Measurements from ENCODE around the gene NOTCH3. TPM values are rescaled to one million over a fixed set of nuclear protein-coding genes. Genes with fewer than 3 reads are reported as not detected.

The NOTCH3 gene
- total and polyA plus RNA-seq, 2 of the 8 experiments (the other 6 are each of a cell fraction or from before 2014, with no cell fraction given), result 37.5 to 107 TPM

GRCh38 chr19:15227261-15227660 is 26.5 kb upstream of the NOTCH3 start:
- no peaks in the 10 kb centered on the region for H3K9me3 ChIP-seq (ENCODE audit: insufficient read depth in 2 of 2, low read depth in 1 of 2, low read length in 1 of 2)
- H3K23me2 ChIP-seq (ENCODE audit: low read depth, low read length), result peaks cover 20% of the 10 kb centered on the region
- no peak overlapping the region for H3K4ac ChIP-seq (replicated peaks; ENCODE audit: insufficient read length, low read depth, low read length)
- WGBS, 2 experiments (ENCODE audit: extremely low coverage in 1 of 2, insufficient coverage in 1 of 2, insufficient read length in 1 of 2, insufficient replicate concordance in 2 of 2, low coverage in 1 of 2, low lambda C conversion rate in 2 of 2, missing lambda C conversion rate in 1 of 2), result 93% methylated on average over 6 of the region's 7 CpGs; no CpG with 5 or more reads in 1 of the 2 experiments
- H3K36me3 ChIP-seq (ENCODE audit: control insufficient read depth in 2 of 4, insufficient read depth in 4 of 4, low read length in 3 of 4), result peaks cover 0 to 8% (median 3%) of the 10 kb centered on the region in 4 experiments; a peak in 2 of 8 replicates
- no peak overlapping the region for H4K91ac ChIP-seq (replicated peaks; ENCODE audit: insufficient read length, low read length)
- H3K27ac ChIP-seq (ENCODE audit: low read depth, low read length), result no peak overlapping the region
- H3K23ac ChIP-seq (ENCODE audit: insufficient read length), result no peak overlapping the region
- peaks cover 5 to 7% of the 10 kb centered on the region in 2 experiments for H4K20me1 ChIP-seq (replicated peaks in 1 of 2; ENCODE audit: control insufficient read depth in 1 of 2, insufficient read depth in 2 of 2, low read length in 2 of 2)
- H2BK12ac ChIP-seq (ENCODE audit: low read depth, low read length), result no peak overlapping the region
- no peak overlapping the region for H4K8ac ChIP-seq (ENCODE audit: extremely low read depth, insufficient read depth, low read length)
- H2BK15ac ChIP-seq (ENCODE audit: low read length), result no peak overlapping the region
- ChIA-PET POLR2A (ENCODE audit: partially characterized antibody) (interaction anchor here (0.8 to 1.6 kb wide), 4 partner anchors 21 to 62 kb away, joined by 3 to 5 read pairs (median 4); no protein-coding TSS in a partner anchor), CTCF (ENCODE audit: partially characterized antibody) (interaction anchor here (1.0 to 2.7 kb wide), 6 partner anchors 21 to 73 kb away, joined by 3 to 10 read pairs (median 4); no protein-coding TSS in a partner anchor)
- DNase-seq (ENCODE audit: low read depth in 1 of 2, low spot score in 2 of 2) (no peak), FAIRE-seq (no peak)
- H2AFZ ChIP-seq (ENCODE audit: low read length), result no peak overlapping the region
- H3K56ac ChIP-seq (replicated peaks; ENCODE audit: insufficient read length, low read depth, low read length), result no peak overlapping the region
- 0 out of 2 replicates have a peak, but pooled peaks cover 2% of the 10 kb centered on the region for H3K79me1 ChIP-seq (ENCODE audit: low read depth, low read length)
- H3K4me2 ChIP-seq (ENCODE audit: insufficient read depth in 1 of 2, low read depth in 2 of 2, low read length in 2 of 2), result no peak overlapping the region
- H3K4me1 ChIP-seq (replicated peaks in 1 of 4; ENCODE audit: control insufficient read depth in 3 of 4, insufficient read depth in 4 of 4, low read length in 3 of 4), result peaks cover 0 to 12% (median 6%) of the 10 kb centered on the region in 4 experiments; a peak in 5 of 7 replicates
- no peaks in the 10 kb centered on the region for H3K27me3 ChIP-seq (replicated peaks in 1 of 4; ENCODE audit: control insufficient read depth in 3 of 4, extremely low read depth in 1 of 4, insufficient read depth in 3 of 4, low read length in 3 of 4)
- H2BK20ac ChIP-seq (ENCODE audit: low read length), result no peak overlapping the region
- no peak overlapping the region for H2BK120ac ChIP-seq (replicated peaks; ENCODE audit: low read depth, low read length)
- no peak overlapping the region for H3K4me3 ChIP-seq (ENCODE audit: extremely low read depth in 1 of 4, insufficient read depth in 2 of 4, low read depth in 3 of 4, low read length in 4 of 4)
- no peak for TF ChIP-seq TBP (IDR thresholded peaks at IDR 0.05; ENCODE audit: low read depth, low read length)
- TF ChIP-seq HDAC2 (IDR thresholded peaks at IDR 0.05; ENCODE audit: borderline replicate concordance in 1 of 2, low read depth in 2 of 2, low read length in 2 of 2), result no peak
- no peak for TF ChIP-seq PHF8 (conservative IDR thresholded peaks at IDR 0.05; ENCODE audit: low read depth, low read length)
- TF ChIP-seq TAF7 (optimal IDR thresholded peaks at IDR 0.05; ENCODE audit: borderline replicate concordance, low read depth, low read length), result no peak
- no peak for TF ChIP-seq SP2 (IDR thresholded peaks at IDR 0.05; ENCODE audit: low read length)
- no peak for TF ChIP-seq POLR2A (IDR thresholded peaks at IDR 0.05; ENCODE audit: control extremely low read depth in 1 of 2, low read depth in 2 of 2, low read length in 2 of 2)
- no peak for TF ChIP-seq SP4 (IDR thresholded peaks at IDR 0.05; ENCODE audit: low read length)
- no peak for TF ChIP-seq TCF12 (IDR thresholded peaks at IDR 0.05; ENCODE audit: low read depth, low read length)
- TF ChIP-seq NANOG (IDR thresholded peaks at IDR 0.05; ENCODE audit: insufficient read depth, low read depth, low read length, poor library complexity, severe bottlenecking), result no peak
- H3K14ac ChIP-seq (ENCODE audit: insufficient read length), result no peak overlapping the region
- H2AK5ac ChIP-seq (ENCODE audit: low read depth, low read length), result no peak overlapping the region
- H3K18ac ChIP-seq (ENCODE audit: extremely low read depth, low read length), result no peak overlapping the region
- no peak overlapping the region for H4K5ac ChIP-seq (ENCODE audit: insufficient read length, low read depth, low read length)
- no peak overlapping the region for H3K9ac ChIP-seq (replicated peaks in 1 of 4; ENCODE audit: extremely low read depth in 1 of 4, low read depth in 3 of 4, low read length in 3 of 4)
- H3K79me2 ChIP-seq (ENCODE audit: control insufficient read depth in 1 of 2, insufficient read depth in 2 of 2, low read length in 2 of 2), result peaks cover 0 to 4% of the 10 kb centered on the region in 2 experiments; a peak in 1 of 4 replicates
- H2BK5ac ChIP-seq (ENCODE audit: low read depth, low read length), result no peak overlapping the region; the same call in 1 of the 2 replicates

Data from H1 (cell line).